Measurements from ENCODE around the gene PEX11G. TPM values are rescaled to one million over a fixed set of nuclear protein-coding genes. Genes with fewer than 3 reads are reported as not detected.

PEX11G gene
- total and polyA plus RNA-seq, 9 of the 15 experiments (the other 6 are each of a cell fraction or from before 2014, with no cell fraction given): 0.07 to 3.2 (median 0.70) TPM; not detected in 1

DNA sequence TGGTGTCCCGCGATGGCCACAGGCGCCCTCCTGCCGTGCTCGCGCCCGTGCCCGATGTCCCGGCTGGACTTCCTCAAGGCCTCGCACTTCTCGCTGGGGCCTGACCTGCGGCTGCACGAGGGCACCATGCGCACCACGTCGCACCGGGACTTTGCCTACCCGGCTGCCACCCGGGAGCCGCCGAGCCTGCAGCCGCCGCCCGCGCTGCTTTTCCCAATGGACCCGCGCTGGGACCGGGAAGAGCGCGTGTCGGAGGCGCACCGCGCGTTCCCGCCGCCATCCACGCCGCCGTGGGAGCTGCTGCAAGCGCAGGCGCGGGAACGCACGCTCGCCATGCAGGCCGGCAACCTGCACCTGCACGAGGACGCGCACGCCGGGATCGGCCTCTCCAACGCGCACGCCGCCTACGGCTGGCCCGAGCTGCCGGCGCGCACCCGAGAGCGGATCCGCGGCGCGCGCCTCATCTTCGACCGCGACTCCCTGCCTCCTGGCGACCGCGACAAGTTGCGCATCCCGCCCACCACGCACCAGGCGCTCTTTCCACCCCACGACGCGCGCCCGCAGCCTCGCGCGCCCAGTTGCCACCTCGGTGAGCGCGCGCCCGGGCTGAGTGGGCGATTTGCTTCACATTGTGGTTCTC lies 12.1 kb upstream of the PEX11G start (continued):
- TF ChIP-seq PHF8 (IDR thresholded peaks at IDR 0.05; ENCODE audit: borderline replicate concordance, low read length): peak; percentile 52; the same call in 1 of the 2 replicates
- peak; percentile 48 for TF ChIP-seq ZFX (CRISPR knock-in tag; IDR thresholded peaks at IDR 0.05)
- TF ChIP-seq ZNF121 (CRISPR knock-in tag; conservative IDR thresholded peaks at IDR 0.05): 0 out of 2 replicates have a peak, but pooled peaks have one; percentile 15
- TF ChIP-seq, protein P1, sequence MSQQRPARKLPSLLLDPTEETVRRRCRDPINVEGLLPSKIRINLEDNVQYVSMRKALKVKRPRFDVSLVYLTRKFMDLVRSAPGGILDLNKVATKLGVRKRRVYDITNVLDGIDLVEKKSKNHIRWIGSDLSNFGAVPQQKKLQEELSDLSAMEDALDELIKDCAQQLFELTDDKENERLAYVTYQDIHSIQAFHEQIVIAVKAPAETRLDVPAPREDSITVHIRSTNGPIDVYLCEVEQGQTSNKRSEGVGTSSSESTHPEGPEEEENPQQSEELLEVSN (IDR thresholded peaks at IDR 0.05; ENCODE audit: borderline replicate concordance in 1 of 2, extremely low read depth in 1 of 2, insufficient read depth in 1 of 2, insufficient read length in 1 of 2, low read depth in 1 of 2, low read length in 1 of 2, poor library complexity in 1 of 2, severe bottlenecking in 1 of 2): peak; percentile 88 to 89
- TF ChIP-seq RBM25 (IDR thresholded peaks at IDR 0.05; ENCODE audit: low read depth, low read length, severe bottlenecking): peak; percentile 15
- no peak for TF ChIP-seq BRF2 (IDR thresholded peaks at IDR 0.05; ENCODE audit: borderline replicate concordance, insufficient read depth, insufficient read length)
- peak; percentile 44; the same call in 1 of the 2 replicates for TF ChIP-seq GMEB1 (CRISPR knock-in tag; IDR thresholded peaks at IDR 0.05)
- peak in 1 of 3 experiments; percentile 28 for TF ChIP-seq YY1 (IDR thresholded peaks at IDR 0.05; ENCODE audit: borderline replicate concordance in 1 of 3, control insufficient read depth in 1 of 3, extremely low read depth in 1 of 3, insufficient read depth in 3 of 3, insufficient read length in 1 of 3, insufficient replicate concordance in 2 of 3, low read depth in 1 of 3, low read length in 2 of 3)
- no peak for TF ChIP-seq GABPB1 (CRISPR knock-in tag; IDR thresholded peaks at IDR 0.05)
- 0 out of 6 replicates have a peak, but pooled peaks of 1 of the 3 experiments have one; percentile 14 for TF ChIP-seq CTCF (IDR thresholded peaks at IDR 0.05 in 2 of 3, conservative IDR thresholded peaks at IDR 0.05 in 1 of 3; ENCODE audit: insufficient read depth in 2 of 3, low read depth in 1 of 3, low read length in 3 of 3)
- 0 out of 2 replicates have a peak, but pooled peaks have one; percentile 23 for TF ChIP-seq MBD1 (CRISPR knock-in tag; IDR thresholded peaks at IDR 0.05)
- TF ChIP-seq ZNF263 (CRISPR knock-in tag; IDR thresholded peaks at IDR 0.05; ENCODE audit: borderline replicate concordance): peak; percentile 61; the same call in 1 of the 2 replicates
- TF ChIP-seq MTA3 (IDR thresholded peaks at IDR 0.05; ENCODE audit: borderline replicate concordance): no peak
- TF ChIP-seq ZBTB17 (CRISPR knock-in tag; IDR thresholded peaks at IDR 0.05): no peak
- peak; percentile 52; the same call in 1 of the 2 replicates for TF ChIP-seq RB1 (IDR thresholded peaks at IDR 0.05; ENCODE audit: low read depth)
- peak; percentile 93 for TF ChIP-seq L3MBTL2 (IDR thresholded peaks at IDR 0.05)
- peak; percentile 73 for TF ChIP-seq MAX (CRISPR knock-in tag; IDR thresholded peaks at IDR 0.05)

All from K562 (cell line).